GM15510 (cell line): ENCODE data around the gene HLA-DRB1.

ENCODE experiments used
- POLR2A ChIP-seq: IDR thresholded peaks from 3 replicates; pipeline ENCODE4 v1.6.1; 2011; ENCODE audit warnings: borderline replicate concordance; ENCODE audit not compliant: insufficient read length; ENCODE audit errors: extremely low read depth

Gene HLA-DRB1

DNA sequence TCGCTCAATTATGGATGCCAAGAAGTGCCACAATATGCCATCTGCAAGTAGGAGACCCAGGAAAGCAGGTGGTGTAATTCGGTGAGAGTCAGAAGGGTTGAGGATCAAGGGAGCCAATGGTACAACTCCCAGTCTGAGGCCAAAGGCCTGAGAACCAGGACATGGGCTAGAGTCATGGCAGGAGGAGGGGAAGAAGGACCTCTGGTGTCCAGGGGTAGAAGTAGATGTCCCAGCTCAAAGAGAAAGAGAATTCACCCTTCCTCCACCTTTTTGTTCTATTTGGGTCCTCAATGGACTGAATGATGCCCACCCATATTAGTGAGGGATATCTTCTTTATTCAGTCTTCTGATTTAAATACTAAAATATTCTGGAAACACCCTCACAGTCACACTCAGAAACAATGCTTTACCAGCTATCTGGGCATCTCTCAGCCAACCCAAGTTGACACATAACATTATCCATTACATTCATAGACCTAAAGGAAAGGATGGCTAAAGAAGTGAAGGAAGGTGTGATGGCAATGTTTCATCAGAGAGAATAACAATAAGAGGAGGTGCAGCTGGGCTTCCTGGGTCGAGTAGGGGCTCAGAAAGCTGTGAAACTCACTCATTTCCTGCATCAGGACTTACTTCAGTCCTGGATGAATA lies 26.4 kb upstream of the HLA-DRB1 start:
- no peak for TF ChIP-seq POLR2A

DNA sequence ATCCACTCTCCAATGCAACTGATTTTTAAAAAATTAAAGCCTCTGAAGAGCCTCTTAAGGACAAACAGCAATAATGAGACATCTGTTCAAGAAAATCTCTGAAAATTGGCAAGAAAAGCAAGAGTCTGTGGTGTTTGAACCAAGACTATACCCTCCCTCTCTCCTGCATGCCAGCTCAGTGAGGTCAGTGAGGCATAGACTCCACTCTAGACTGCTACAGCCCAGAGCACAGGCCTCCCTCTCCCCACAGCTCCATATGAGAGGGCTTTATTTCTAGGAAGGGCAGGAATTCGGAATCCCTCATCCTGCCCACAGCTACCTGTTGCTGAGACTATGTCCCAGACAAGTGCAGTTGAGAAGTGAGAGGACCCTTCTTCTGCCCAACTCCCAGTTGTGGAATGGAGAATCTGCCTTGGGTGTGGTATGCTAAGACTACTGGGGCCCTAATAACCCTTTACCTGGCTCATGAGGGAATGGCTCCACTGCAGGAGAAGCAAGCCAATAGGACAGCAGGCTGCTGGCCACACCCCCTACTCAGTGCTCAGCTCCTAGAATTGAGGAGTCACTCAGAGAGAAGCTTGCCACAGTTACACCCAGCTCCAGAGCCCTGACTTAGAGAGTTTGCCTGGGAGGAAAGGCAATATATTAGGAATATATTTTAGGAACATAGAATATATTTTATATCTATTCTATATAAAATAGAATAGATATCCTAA lies 24.9 kb upstream of the HLA-DRB1 start:
- TF ChIP-seq POLR2A = peak; percentile 38

DNA sequence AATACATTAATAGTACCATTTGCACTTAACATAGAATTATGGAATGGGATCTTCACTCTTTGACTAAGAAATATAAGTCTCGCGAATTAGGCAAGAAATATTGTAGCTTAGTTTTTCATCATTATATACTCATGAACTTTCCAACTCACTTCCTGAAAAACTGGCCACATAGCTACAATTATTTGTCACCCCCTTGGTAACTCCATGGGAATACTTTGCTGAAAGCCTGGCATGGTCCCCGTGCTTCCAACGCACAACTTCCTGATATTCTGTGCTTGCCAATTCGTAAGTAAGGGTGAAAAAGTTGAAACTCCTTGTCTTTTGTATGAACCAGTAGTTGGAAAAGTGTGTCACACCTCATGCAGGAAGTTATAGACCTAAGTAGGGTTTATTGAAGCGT lies 23.8 kb upstream of the HLA-DRB1 start:
- TF ChIP-seq POLR2A = no peak

DNA sequence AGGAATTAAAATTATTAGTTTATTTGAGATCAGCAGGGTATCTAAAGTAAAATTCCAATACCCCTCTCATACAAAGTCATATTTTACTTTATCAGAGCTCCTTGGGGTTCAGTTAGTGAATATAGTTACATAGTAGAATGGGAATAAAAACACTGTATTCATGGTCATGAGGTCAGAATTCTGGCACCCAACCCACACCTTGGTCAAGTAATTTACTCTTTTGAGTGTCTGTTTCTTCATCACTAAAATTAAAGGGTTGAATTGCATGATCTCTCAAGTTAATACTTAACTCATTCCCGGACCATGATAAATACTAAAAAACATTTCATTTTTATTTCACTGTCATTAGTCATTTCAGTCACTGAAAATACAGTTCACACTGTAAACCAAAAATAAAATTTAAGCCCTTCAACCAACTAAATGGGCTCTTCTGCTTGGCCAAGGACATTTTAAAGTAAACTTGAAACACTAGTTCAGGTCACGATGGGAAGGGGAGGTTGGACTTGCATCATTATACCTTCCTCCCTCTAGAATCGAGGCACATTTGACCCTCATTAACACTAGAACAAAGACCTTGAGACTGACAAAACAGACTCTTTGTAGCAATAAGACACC lies 21.1 kb upstream of the HLA-DRB1 start:
- TF ChIP-seq POLR2A = no peak

DNA sequence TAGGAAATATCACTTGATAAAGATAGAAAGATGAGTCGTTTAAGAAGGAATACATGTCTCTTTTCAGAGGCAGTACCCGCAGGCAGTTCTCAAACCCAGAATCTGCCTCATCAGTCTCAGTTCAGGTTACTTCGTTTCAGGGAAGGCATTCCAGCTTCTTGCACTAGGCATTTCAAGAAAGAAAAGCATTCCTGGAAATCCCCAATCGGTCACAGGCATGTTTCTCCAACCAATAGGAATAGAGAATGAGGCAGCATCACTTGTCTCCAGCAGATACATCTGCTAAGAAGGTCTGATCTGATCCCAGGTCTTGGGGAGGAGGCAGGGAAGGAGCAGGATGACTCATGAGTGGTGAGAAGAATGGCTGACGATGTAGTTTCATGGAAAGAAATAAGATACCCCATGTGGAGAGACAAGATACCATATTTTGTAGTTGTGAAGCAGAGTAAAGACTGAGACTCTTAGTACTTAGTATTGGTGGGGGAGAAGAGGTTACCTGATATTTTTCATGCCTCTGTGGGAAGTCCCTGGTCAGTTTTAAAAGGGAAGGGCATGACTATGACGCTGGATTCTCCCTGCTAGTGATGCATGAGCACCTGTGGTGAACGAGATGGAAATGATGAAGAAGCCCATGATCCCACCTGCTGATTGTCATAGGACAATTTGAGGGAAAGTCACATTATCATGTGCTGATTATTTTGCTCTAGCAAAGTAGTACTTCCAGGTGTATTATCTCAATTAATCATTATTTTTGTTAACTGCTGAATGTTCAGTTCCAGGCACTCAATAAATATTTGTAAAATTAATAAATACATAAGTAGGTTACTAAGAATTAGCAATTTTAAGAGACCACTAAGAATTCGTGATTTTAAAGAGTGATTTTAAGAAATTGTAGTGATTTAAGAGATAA lies 20.3 kb upstream of the HLA-DRB1 start:
- no peak for TF ChIP-seq POLR2A

DNA sequence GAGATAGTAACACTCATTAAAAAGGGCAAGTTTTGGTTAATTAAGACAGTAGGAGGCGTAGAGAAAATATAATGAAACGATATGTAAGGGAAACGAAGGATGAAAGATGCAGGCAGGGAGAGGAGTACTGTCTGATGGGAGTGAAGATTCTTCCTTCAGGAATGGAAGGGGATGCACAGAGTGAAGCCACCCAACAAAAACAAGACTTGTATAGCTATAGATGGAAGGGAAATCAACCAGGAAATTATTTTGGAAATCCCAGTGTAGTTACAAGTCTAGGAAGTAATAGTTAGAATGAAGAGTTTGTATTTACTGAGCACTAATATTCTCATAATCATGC lies 19.7 kb upstream of the HLA-DRB1 start:
- no peak for TF ChIP-seq POLR2A

DNA sequence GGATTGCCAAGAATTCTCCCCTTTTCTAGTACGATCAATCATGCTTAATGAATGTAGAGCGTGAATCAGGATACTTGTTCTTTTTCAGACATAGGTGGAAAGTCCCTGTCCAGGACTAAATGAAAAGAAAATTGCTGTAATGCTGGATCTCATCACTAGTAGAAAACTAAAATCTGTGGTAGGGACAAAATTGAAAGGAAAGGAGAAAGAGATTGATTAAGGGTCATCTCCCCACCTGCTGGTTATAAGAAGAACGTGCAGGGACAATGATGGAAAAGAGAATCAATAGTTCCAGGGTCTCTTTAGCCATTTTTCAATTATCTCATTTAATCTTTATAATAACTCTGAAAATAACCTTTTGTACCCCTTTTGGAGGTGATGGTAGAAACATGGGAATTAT lies 18.7 kb upstream of the HLA-DRB1 start:
- no peak for TF ChIP-seq POLR2A

DNA sequence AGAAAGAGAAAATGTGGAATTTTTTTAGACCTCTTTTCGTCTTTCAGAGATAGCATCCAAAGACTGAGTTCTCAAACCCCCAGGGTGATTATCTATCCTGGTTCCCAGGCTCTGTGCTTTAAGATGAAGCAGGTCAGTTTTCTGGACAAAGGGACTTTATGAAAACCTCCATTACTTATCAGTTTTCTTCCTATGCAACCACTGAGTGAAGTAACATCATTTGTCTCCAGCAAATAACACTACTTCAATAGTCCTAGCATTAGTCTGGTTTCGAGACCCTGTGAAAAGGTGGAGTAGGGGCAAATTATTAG lies 18.3 kb upstream of the HLA-DRB1 start:
- TF ChIP-seq POLR2A = no peak

DNA sequence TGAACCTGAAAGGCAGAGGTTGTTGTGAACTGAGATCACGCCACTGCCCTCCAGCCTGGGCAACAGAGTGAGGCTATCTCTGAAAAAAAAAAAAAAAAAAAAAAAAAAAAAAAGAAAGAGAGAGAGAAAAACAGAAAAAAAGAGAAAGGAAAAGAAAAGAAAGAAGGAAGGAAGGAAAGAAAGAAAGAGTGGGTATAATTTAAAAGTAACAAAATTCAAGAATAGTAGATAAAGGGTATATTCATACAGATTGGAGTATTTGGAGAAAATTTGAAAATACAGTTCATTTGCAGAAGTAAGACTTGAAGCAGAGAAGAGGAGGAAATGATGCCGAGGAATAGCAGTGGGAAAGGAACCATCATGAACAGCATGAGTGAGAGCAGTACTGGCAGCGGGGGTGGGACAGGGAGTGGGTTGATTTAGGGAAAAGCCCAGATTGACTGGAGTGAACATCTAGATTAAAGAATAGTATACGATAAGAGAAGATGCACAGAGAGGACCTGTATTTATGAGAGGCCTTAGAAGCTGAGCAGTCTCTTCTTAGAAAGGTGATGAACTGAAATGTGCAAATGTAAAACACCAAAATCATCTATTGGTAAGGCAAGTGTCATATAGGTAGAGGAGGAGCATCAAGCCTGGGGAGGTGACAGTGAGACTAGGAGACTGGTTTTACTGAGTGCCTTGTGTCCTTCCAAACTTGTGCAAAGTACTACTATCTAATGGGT lies 17.8 kb upstream of the HLA-DRB1 start:
- TF ChIP-seq POLR2A = no peak

DNA sequence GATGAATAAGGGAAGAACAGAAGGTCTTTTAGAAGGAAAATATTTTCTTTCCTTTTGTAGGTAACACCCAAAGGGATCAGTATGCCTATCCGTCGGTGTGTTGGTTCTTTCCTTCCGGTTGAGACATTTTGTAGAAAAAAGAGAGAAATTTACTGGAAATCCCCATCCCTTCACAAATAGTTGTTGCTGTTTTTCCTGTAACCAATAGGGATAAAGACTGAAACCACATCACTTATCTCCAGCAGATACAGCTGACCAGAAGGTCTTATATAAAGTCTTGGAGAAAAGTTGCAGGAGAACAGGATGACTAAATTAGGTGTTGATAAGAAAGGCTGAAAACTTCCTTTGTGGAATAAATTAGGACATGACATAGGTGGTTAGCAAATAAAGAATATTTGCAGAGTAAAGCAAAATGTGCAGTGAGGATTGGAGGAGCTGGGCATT lies 14.8 kb upstream of the HLA-DRB1 start:
- no peak for TF ChIP-seq POLR2A

DNA sequence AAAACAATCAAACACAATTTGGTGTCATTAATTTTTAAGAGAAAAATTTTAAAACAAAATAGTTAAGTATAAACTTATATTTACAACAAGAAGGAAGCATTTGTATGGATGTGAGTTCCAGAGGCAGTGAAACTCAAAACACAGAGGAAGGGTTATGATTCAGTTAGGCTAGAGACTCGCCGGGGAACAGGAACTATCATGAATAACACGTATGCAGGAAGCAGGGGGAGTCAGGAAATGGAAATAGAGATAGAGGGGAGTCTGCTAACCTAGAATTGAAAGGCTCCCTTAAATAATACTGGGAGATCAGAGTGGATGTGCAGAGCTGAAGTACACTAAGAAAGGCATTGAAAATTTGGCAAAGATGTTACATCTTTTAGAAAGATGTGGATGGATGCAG lies 14.2 kb upstream of the HLA-DRB1 start:
- no peak for TF ChIP-seq POLR2A

DNA sequence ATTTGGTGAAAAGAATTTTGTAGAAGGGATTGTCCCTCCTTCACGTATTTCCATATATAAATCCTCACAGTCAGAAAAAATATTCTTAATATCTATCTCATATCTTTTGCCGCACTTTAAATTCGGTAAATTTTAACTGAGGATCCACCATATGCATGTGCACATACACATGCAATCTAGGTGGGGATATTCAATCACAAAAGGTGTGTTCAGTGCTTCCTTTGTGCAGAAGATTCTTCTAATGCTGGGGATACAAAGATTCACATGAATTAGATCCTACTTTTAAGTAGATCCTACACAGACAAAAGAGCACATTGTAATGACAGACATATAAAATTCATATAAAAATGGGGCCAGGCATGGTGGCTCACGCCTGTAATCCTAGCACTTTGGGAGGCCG lies 13.6 kb upstream of the HLA-DRB1 start:
- no peak for TF ChIP-seq POLR2A

DNA sequence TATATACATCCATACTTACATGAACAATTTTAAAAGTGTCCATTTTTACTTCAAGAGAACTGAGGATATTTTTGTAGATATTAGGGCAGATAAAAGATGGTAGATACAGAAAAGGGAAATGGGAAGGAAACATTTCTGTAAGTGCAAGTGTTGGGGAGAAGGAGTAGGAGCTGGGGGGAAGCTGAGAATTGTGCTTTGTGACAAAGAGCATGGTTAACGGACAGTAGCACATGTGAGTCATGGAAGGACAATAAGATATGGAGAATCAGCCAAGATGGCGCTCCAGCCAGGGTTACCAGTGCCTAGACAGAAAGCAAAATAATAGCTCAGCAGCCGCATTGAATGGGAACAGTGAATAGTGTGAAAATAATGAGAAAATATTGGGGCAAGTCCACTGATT lies 12.7 kb upstream of the HLA-DRB1 start:
- TF ChIP-seq POLR2A = no peak

DNA sequence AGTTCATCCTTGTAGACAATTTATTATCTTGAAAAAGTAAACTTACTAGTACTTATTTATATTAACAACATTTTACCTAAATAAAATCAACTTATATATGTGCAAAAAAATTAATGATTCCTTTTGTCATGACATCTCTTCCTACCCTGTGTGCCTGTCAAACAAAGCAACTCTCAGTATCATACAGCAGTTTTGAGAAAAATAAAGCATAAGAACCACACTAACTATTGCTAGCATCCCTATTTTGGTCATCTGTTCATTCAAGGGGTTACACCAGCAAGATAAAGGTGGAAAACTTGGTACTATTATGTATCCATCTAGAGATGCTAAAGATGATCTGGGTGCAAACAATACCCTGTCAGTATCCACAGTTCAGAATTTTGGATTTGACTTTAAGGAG lies 7.4 kb upstream of the HLA-DRB1 start:
- no peak for TF ChIP-seq POLR2A

DNA sequence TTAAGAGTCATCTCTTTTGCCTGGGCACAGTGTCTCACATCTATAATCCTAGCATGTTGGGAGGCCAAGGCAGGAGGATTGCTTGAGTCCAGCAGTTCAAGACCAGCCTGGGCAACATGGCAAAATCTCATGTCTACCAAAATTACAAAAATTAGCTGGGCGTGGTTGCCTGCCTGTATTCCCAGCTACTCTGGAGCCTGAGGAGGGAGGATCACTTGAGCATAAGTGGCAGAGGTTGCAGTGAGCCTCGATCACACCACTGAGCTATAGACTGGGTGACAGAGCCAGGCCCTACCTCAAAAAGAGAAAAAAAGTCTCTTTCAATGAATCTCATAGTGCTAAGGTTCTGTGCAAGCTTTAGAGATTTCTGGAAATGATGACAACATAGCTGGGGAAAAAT lies 1.5 kb downstream of the HLA-DRB1 start:
- no peak for TF ChIP-seq POLR2A
